Fibroblast of the conjunctiva (primary cell): Measurements from ENCODE around the gene NF1.

Experiments
- DNase-seq: peaks from one replicate; pipeline ENCODE4 v3.0.0-alpha.2; 2010; ENCODE audit warnings: low read depth

NF1 gene

DNA sequence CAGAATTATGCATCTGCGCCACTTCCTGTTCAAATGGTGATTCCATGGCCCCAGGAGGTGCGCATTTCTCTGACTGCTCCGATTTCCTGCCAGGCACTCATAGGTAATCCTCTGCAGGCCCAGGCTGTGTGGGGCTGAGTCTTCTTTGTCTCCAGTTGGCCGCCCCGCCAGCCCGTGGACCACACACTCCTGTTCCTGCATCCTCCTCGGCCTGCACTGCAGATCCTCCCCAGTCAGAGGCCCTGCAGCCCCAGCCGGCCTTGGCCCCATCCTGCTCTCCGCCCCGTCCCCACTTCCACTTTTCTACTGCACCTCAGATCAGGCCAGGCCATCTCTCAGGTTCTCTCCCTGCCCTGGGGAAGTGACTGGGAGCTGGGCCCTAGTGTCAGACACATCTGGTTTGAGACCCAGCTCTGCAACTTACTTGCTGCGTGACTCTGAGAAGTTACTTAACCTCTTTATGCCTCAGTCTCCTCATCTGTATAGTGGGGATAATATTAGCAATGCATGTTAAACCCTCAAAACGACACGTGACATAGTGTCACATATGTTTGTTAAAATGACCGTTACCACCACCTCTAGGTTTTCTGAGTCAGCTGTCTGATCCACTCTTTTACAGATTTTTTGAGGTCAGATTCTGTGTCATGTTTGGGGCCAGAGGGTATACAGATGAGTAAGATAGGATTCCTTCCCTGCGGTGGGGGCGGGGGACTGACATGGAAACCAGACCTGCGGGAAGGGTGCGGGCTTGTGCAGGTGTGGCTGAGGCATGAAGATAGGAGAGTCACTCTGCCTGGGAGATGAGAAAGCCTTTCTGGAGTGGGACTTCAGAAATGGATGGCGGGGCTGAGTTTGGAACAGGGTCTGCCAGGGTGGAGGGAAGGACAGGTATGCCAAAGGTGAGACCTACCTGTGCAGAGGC, 309.5 kb downstream of the NF1 start:
- DNase-seq, result no peak

DNA sequence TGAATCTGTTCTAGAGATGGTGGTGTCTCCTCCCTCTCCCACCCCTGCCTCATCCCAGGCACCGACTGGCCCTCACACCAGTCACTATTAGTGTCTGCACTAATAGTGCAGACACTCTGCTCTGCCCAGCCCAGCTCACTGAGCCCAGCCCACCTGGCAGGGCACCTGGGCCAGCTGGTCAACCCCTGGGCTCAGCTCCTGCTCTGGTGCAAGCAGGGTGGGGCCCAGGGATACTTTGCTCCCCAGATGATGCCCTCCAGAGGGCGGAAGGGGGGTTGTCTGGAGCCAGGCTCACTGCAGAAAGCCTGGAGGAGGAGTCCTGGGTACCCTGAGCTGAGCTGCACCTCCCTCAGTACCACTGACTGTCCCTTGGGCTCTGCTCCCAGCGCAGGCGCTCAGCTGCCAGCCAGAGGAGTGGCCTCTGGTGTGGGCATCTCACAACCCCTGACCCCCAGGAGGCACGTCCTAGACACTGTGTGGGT, 311.2 kb downstream of the NF1 start:
- DNase-seq, result no peak

DNA sequence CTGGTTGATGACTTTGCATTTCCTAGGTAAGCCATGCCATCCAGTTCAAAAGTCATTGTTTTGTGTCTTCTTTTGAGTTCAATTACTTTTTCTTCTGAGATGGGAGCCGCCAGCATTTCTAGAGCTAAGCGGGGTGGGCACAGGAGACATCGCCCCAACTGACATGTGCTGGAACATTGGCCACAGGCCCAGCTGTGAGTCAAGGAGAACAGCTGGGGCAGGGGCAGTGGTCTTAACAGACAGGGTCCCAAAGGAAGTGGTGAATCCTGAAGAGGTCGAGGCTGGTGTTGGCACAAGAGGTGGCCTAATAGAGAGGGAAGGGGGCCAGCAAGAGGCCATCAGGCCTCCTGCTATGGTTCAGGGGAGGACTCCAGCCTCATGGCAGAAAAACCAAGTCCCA, 313.8 kb downstream of the NF1 start:
- DNase-seq, result no peak

DNA sequence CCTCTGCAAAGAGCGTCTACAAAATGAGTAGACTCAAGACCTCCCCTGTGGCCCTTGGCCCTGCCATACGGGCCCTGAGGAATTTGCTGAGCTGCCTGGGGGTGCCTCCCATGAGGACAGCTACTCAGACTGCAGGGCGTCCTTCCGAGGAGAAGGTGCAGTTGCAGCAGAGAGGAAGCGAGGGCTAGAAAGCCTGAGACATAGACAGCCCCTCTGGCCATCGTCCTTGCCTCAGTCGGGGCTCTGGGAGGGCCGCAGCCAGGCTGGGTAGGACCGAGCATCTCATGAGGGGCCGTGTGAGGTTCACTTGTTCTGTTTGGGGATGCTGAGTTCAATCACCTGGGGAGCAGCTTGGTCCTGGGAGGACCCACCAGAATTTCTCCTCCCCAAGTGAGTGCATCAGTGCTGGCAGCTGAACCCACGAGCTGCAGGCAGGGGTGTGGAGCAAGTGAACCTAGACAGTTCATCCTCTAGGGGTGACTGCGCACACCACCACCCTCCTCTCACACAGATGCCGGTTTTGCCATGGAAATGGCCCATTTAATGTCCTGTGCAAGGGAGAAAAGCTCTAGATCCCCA, 317.0 kb downstream of the NF1 start:
- DNase-seq, result no peak

DNA sequence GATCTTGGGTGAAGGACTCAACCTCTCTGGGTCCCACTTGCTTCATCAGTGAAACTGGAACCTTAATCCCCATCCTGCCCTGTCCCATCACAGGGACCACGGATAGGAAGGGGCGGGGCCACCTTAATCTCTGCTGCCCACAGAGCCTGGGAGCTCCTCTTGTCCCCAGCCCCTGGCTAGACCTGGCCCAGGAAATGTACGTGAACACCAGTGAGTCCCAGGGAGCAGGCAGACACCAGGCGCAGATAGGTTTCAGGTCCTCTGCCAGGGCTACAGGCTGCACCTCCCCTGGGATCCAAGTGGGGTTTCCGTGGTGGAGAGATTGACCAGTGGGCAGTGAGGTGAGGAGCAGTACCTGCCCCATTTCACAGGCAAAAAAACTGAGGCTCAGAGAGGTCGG, 317.7 kb downstream of the NF1 start:
- no peak for DNase-seq

DNA sequence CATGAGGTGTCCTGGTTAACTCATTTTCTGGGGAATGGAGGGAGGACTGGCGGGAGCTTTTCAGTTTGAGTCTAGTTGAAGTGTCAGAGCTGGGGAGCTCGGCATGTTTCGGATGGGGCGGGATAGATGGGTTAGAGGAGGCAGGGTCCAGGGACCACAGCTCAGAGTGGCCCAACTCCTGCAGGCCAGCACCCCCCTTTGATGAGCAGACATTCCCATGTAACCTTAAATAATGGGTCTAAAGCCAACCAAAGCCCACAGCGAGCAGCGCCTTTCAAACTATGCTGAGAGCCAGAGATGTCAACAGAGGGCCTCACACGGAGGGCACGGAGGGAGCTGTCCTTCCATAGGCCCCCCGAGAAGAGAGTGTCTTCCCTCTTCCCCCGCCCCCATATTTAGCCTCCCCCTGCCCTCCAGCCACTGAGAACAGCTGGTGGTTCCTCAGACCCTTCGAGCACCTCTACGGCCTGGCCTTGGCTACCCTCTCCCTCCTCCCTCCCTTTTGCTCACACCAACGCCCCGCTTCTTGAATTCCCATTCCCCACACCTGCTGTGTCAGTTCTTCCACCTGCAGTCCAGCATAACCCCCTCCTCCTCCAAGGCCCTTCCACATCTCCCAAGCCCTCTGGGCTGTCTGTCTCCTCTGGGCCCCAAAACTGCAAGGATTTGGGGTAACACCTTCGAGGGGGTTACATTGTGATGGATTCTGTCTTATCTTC, 318.5 kb downstream of the NF1 start:
- no peak for DNase-seq

DNA sequence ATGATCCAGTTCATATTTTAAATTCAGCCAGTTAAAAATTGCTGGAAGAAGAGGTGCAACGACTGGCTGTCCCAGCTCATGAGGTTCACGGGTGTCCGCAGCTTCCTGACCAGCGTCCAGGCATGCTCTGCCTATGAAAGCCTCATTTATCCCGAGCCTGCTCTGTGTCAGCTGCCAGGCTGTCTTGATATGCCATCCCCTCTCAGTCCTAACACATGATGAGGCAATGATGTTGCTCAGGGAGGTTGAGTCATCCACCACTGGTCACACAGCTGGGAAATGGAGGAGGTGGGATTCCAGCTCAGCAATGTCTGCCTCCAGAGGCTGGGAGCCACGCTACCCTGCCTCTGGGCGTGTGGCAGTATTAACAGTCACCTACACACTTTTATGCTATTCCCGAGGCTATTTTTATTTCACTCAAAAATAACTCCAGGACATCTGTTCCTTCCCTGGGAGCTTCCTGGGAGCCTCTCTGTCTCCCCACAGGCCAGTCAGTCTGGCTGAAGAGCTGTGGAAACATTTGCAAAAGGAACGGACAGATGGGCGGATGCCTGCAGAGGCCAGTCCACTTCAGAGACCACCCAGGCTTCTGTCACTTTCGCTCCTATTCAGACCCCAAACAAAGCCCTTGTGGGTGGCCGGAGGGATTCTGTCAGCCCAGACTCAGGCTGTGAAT, 319.2 kb downstream of the NF1 start:
- no peak for DNase-seq

DNA sequence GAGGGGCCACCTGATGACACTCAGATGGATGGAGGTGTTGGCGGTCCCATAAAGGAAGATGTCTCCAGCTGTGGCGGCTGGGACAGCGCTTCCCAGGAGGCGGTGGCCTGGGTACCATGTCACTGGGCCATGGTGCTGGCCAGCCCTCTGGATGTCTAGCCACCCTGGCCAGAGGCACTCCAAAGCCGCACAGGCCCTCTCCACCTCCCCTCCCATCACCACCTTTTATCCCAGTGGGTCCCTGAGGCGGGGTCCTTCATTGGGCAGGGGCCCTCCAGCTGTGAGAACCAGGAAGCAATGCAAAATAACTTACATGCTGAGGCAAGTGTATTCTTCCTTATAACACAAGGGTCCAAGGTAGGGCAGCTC, 319.8 kb downstream of the NF1 start:
- DNase-seq, result no peak

DNA sequence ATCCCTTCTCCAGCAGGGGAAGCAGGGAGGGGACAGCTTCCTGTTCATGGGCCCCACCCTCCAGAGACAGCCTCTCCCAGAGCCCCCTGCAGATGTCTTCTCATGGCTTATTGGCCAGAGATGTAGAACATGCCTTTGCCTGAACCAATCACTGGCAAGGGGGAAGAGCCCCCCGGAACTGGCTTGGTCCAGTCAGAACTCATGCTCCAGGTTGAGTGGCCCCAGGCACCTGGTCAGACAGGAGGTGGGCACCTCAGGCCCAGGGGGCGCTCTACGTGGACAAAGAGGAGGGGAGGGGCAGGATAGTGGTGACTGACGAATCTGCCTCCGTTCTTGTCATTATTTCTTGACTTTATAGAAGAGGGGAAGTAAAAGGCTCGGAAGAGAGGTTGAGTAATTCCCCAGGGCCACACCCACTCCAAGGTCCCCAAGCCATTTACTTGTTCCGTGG, 320.3 kb downstream of the NF1 start:
- no peak for DNase-seq

DNA sequence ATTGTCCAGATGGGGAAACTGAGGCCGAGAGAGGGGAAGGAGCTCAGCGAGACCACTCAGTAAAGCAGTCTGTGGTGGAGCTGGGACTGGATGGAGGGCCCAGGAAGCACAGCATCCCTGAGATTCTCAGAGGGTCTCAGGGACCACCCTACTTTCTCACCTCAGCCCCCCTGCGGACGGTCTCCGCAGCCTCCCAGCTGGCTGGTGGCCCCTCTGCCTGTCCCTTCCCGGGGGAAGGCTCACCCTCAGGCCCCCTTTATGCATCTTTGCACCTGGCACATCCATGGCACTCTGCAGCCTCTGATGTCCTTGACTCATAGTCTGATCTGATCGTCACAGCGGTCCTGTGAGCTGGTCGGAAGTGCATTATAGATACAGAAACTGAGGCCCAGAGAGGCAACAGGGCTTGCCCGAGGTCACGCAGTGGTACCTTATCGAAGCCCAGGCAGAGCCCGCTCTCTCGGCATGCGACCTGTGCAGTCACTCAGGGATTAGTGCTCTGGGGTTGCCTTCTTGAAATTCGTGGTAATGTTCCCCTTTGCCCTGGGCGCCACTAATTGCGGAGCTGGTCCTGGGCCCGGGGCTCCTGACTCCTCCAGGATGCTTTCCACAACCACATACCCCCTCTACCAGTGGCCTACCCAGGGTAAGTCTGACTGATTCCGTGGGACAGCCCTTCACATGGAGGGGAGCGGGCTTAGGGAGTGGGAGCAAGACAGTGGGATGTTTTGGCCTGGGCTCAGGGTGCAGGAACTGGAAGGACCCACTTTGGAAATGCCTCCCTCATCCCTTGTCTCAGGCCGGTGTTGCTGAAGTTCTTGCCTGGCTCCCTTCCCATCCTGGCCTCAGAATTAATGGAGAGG, 321.1 kb downstream of the NF1 start:
- no peak for DNase-seq

DNA sequence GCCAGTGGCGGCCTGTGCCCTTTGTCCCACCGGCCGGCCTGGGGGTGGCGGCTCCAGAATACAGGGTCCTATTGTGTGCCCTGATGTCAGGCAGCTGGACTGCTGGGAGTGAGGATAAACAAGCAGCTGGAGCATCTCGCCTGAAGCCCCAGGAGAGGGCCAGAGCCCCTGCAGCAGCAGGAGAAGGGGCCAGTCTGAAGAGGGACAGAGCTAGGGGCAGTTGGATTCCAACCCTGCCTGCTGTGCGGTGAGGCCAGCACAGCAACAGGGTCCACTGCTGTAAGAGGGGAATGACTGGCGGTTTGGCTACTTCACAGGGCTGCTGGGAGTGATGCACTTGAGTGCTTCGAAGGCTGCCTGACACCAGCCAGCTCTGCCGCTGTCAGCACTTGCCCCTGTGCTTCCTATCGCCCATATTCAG, 321.7 kb downstream of the NF1 start:
- DNase-seq, result no peak

DNA sequence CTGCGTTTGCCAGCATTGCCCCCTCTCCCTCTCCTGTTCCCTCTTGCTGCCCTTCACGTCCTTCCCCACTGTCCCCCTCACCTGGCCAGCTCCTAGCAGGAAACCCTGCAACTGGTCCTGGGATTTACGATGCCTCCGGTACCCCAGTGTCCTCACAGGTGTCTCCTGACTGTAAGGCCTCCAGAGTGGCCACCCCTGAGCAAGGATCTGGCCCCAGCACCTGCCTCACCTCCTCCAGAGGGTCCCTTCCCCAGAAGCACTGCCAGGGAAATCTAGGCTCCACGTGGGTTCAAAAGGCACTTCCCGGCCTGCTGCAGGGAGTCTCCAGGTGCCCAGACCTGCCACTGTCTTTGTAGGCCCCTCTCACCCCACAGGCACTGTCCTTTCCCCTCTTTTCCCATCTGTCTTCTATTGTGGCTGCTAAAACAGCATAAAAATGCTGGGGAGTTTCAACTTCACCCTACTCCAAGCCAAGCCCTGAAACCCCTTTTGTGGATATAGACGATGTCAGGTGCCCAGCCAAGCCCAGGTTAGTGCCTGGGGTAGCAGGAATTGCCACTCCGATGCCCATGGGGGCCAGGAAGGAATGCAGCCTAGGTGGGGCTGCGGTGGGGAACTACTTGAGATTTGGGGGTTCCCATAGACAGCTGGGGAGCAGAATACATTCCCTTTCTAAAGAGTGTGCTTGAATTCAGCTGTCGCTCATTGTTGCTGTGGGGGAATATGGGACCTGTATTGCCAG, 322.4 kb downstream of the NF1 start:
- no peak for DNase-seq

DNA sequence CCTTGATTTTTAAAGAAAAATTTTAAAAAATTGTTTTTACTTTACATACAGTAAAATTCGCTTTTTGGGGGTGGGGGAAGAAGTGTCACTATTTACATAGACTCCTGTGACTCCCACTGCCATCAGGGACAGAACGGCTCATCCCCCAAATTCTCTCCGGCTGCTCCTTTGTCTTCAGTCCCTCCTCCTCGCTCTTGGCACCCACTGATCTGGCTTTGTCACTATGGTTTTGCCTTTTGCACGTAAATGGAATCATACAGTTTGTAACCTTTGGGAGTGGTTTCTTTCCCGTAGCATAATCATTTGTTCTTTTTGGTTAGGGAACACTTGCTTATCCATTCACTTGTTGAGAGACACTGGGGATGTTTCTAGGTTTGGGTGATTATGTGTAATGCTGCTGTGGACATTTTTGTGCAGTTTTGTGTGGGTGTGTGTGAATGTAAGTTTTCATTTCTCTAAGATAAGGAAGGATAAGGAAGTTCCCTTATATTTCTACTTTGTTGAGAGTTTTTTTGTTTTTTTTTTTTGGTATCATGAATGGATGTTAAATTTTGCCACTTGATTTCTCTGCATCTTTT, 324.1 kb downstream of the NF1 start:
- DNase-seq, result no peak

DNA sequence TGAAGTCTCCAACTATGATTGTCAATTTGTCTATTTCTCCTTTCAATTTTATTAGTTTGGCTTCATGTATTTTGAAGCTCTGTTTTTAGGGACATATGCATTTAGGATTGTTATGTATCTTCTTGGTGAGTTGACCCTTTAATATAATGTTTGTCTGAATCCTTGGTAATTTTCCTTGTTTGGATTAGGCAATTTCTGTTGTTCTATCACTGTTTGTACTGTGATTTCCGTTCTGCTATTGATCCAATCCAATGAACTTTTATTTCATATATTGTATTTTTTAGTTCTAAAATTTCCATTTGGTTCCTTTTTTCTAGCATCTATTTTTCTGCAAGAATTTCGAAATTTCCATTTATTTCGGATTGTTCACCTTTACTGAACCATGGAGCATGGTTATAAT, 327.7 kb downstream of the NF1 start:
- DNase-seq, result no peak

DNA sequence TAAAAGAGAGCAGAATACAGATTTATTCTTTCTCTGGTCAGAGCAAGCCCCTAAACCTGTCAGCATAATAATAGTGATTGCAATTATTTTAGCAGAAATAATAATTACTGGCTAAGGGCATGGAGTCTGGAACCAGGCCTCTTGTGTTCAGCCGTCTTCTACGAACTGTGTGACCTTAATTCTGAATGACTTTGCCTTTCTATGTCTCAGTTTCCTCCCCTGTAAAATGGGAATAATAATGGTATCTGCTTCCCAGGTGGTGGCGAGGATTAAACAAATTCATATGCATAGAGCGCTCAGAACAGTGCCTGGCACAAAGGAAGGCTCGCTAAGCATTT, 330.1 kb downstream of the NF1 start:
- no peak for DNase-seq

DNA sequence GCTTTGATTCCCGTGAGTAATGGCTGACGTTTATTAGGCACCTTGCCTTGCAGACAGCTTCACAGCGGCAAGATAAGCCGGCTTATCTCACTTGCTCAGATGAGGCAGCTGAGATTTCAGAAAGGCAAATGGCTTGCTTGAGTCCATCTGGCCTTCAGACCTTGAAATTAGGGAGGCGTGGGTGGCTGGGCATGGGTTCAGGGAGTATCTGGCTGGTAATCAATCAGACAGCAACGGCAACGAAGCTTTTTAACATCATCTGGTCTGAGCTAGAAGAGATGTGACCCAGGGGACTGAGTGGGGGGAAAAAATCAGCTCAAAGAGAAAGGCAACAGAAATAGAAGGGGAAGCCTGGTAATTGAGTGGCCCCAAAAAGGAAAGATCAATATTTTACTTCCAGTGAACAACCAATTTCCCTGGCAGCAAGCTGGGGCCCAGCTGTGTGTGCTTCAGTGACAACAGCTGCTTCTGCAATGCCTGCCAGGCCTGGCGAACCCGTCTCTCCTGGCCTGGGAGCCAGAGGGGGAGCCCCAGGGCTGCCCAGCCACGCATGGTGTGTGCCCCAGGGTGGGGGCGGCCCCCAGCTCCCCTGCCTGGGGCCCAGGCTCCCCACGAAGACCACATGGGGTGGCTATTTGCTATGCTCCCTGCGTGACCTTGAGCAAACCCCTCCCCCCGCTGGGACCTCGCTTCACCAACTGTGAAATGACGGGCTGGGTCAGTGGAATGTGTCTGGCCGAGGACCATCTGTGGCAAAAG, 330.7 kb downstream of the NF1 start:
- no peak for DNase-seq
